Fibroblast of skin of abdomen (primary cell): ENCODE results near the gene ZNF471.

Experiments
- DNase-seq: peaks from one replicate; pipeline ENCODE4 v3.0.0-alpha.2; 2013

The ZNF471 gene

DNA sequence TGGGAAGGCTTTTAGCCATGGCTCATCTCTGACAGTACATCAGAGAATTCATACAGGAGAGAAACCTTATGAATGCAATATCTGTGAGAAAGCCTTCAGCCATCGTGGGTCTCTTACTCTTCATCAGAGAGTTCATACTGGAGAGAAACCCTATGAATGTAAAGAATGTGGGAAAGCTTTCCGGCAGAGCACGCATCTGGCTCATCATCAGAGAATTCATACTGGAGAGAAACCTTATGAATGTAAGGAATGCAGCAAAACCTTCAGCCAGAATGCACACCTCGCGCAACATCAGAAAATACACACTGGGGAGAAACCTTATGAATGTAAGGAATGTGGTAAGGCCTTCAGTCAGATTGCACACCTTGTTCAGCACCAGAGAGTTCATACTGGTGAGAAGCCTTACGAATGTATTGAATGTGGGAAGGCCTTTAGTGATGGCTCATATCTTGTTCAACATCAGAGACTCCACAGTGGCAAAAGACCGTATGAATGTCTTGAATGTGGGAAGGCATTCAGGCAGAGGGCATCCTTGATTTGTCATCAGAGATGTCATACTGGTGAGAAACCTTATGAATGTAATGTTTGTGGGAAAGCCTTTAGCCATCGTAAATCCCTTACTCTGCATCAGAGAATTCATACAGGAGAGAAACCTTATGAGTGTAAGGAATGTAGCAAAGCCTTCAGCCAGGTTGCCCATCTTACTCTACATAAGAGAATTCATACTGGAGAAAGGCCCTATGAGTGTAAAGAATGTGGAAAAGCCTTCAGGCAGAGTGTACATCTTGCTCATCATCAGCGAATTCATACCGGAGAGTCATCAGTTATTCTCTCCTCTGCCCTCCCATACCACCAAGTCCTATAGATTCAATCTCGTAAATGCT lies 70.3 kb downstream of the ZNF471 start:
- DNase-seq = no peak
